ENCODE measurements around the gene ST3GAL4. TPM values are rescaled to one million over a fixed set of nuclear protein-coding genes. Genes with fewer than 3 reads are reported as not detected.

The ST3GAL4 gene
- polyA plus RNA-seq, 1 donor, result 20.4 TPM

DNA sequence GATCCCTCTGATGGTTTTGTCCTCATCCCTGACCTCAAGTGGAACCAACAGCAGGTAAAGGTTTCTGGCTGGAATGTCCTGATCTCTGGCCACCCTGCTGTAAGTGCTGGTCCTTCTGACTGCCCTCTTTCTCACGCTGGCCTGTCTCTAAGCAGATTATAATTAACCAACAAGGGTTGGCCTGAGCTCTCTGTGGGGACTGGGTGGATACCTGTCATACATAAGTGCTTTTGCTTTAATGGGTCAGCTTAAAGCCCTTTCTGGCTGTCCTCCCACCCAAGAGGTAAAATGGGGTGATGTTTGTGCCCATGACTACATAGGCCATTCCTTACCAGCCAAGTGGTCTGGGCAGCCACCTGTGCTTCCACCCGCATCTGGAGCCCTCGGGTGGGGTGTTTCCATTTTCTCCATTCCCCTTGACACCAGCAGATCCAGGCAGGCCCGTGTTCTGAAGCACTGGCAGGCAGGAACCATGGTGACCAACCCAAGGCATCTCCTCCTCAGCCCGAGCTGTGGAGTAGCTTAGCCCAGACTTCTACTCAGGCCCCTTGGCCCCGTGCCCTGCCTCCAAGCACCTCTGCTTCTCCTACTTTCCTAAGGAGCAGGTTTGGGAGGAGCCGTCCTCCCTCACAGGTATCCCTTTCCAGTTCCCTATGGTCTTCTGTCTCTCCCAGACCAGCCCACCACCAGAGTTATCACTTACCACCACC lies 17.0 kb upstream of the ST3GAL4 start:
- Histone ChIP-seq H3K9me3 (ENCODE audit: control insufficient read depth, low read depth, low read length) (no peaks in the 10 kb centered on the region), H3K4me3 (ENCODE audit: low read length) (no peak overlapping the region), H3K4me1 (ENCODE audit: control insufficient read depth, insufficient read depth, low read length) (no peaks in the 10 kb centered on the region), H3K27ac (ENCODE audit: low read length) (no peak overlapping the region), H3K27me3 (ENCODE audit: control insufficient read depth, insufficient read depth, low read length) (no peaks in the 10 kb centered on the region), H3K36me3 (ENCODE audit: control insufficient read depth, insufficient read depth, low read length) (peaks cover 43% of the 10 kb centered on the region)
- DNase-seq, result no peak
- WGBS (ENCODE audit: insufficient coverage, low lambda C conversion rate), result no CpG with 5 or more reads among the region's 7 CpGs

DNA sequence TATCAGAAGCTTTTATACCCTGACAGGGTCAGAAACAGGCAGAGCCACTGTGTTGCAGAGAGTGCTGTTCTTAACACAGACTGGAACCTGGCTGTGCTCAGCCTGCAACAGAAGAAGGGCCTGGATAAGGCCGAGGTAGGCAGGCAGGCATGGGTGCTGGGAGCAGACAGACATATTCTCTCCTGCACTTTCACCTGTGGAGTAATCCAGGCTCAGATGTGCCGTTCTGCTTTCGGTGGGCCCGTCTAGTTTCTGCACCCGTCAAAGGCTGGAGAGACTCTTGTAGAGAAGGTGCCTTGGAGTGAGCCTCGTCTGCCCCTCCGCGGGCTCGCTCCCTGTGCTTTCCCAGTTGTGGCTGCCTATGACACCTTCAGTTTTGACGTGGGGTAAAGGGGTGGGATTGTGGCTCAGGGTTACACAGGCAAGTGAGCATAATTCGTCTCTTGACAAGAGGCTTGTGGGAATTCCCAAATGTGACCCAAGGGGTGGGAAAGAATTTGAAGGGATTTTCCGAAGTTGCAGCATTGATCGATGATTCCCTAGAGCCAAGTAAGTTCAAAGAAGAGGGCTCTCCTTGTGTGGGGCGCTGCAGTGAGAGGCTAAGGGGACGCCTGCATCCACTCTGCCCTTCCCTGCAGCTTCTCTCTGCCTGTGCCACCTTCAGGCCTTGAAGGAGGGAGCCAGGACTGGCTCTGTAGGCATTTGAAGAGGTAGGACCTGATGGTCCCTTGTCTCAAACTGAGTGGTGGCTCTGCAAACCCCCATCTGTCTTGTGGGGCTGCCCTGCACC lies 16.2 kb upstream of the ST3GAL4 start:
- no peaks in the 10 kb centered on the region for H3K27me3 ChIP-seq (ENCODE audit: control insufficient read depth, insufficient read depth, low read length)
- H3K4me1 ChIP-seq (ENCODE audit: control insufficient read depth, insufficient read depth, low read length), result no peaks in the 10 kb centered on the region
- DNase-seq, result no peak
- 100% methylated on average over 2 of the region's 15 CpGs for WGBS (ENCODE audit: insufficient coverage, low lambda C conversion rate)
- H3K4me3 ChIP-seq (ENCODE audit: low read length), result no peak overlapping the region
- no peak overlapping the region for H3K27ac ChIP-seq (ENCODE audit: low read length)
- no peaks in the 10 kb centered on the region for H3K9me3 ChIP-seq (ENCODE audit: control insufficient read depth, low read depth, low read length)
- H3K36me3 ChIP-seq (ENCODE audit: control insufficient read depth, insufficient read depth, low read length), result peaks cover 51% of the 10 kb centered on the region

DNA sequence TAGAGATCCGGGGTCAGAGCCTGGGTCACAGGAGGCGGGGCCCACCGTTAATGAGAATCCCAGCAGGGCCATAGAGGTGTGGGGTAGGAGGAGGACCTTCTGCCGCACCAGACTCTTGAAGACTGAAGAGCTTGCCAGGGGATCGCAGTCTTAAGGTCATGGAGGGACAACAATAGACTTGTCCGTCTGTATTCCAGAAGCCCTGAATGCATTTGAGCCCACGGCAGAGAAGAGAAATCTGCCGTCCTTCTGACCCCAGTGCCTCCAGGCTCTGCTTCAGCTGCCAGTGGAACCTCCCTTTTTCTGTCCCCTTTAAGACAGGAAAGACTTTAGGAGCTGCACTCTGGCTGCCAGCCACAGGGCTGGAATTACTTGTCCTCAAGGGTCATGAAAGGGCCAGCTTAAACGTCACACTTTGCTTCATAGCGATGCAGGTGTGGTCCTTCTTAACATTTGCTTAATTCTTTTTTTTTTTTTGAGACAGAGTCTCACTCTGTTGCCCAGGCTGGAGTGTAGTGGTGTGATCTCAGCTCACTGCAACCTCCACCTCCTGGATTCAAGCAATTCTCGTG lies 15.5 kb upstream of the ST3GAL4 start:
- DNase-seq, result no peak
- H3K27me3 ChIP-seq (ENCODE audit: control insufficient read depth, insufficient read depth, low read length), result no peaks in the 10 kb centered on the region
- no peaks in the 10 kb centered on the region for H3K9me3 ChIP-seq (ENCODE audit: control insufficient read depth, low read depth, low read length)
- H3K27ac ChIP-seq (ENCODE audit: low read length), result no peak overlapping the region
- WGBS (ENCODE audit: insufficient coverage, low lambda C conversion rate), result no CpG with 5 or more reads among the region's 11 CpGs
- H3K4me1 ChIP-seq (ENCODE audit: control insufficient read depth, insufficient read depth, low read length), result no peaks in the 10 kb centered on the region
- peaks cover 56% of the 10 kb centered on the region for H3K36me3 ChIP-seq (ENCODE audit: control insufficient read depth, insufficient read depth, low read length)
- no peak overlapping the region for H3K4me3 ChIP-seq (ENCODE audit: low read length)

DNA sequence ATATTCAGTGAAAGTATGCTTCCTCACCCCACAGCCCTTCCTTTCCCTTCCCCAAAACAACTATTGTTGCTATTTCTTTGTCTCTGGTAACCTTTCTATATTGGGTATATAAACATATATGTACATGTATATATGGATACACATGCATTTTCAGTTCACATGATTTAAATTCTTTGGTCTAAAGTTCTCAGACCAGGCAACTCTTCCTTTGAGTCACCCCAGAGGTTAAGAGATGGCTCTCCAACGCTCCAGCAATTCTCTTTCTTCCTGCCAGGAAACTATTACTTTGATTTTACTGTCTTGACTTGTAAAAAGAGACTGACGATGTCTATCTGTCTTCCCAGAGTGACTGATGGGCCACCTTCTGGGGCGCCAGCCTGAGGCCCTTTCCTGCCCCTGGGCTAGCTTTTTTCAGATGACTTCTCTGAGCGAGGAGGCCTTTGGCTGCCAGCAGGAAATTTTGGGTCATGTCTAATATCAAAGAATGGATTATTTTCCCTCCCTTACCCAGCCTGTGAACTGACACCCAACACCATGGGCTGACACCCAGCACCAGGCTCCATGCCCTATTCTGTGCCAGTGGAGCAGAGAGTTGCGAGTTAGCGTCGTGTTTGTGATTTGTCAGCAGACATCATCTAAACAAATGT lies 14.4 kb upstream of the ST3GAL4 start:
- no peak overlapping the region for H3K4me3 ChIP-seq (ENCODE audit: low read length)
- no CpG with 5 or more reads among the region's 7 CpGs for WGBS (ENCODE audit: insufficient coverage, low lambda C conversion rate)
- H3K36me3 ChIP-seq (ENCODE audit: control insufficient read depth, insufficient read depth, low read length), result peaks cover 61% of the 10 kb centered on the region
- no peaks in the 10 kb centered on the region for H3K4me1 ChIP-seq (ENCODE audit: control insufficient read depth, insufficient read depth, low read length)
- no peak overlapping the region for H3K27ac ChIP-seq (ENCODE audit: low read length)
- no peaks in the 10 kb centered on the region for H3K9me3 ChIP-seq (ENCODE audit: control insufficient read depth, low read depth, low read length)
- no peak for DNase-seq
- H3K27me3 ChIP-seq (ENCODE audit: control insufficient read depth, insufficient read depth, low read length), result no peaks in the 10 kb centered on the region

DNA sequence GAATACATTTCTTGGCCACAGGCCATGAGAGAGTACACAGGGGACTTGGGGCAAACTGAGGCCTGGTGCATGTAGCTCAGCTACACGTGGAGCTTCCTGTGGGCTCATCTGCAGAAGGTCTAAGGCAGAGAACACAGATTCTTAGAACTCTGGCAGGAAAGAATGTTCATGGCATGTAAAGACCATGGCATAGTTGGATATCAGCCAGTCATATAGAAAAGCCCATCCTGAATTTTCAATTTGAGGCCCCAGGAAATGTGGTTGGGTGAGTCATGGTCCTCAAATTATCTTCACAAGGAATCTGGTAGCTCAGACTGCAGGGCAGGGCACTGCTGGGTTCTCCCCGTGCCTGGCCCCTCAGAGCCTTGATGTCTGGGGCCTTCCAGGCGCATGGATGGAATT lies 13.7 kb upstream of the ST3GAL4 start:
- H3K27ac ChIP-seq (ENCODE audit: low read length), result no peak overlapping the region
- H3K36me3 ChIP-seq (ENCODE audit: control insufficient read depth, insufficient read depth, low read length), result peaks cover 57% of the 10 kb centered on the region
- H3K9me3 ChIP-seq (ENCODE audit: control insufficient read depth, low read depth, low read length), result no peaks in the 10 kb centered on the region
- peak in 1 of 2 donors; percentile 42 for DNase-seq
- H3K27me3 ChIP-seq (ENCODE audit: control insufficient read depth, insufficient read depth, low read length), result no peaks in the 10 kb centered on the region
- no peaks in the 10 kb centered on the region for H3K4me1 ChIP-seq (ENCODE audit: control insufficient read depth, insufficient read depth, low read length)
- no peak overlapping the region for H3K4me3 ChIP-seq (ENCODE audit: low read length)
- WGBS (ENCODE audit: insufficient coverage, low lambda C conversion rate), result no CpG with 5 or more reads among the region's 3 CpGs

DNA sequence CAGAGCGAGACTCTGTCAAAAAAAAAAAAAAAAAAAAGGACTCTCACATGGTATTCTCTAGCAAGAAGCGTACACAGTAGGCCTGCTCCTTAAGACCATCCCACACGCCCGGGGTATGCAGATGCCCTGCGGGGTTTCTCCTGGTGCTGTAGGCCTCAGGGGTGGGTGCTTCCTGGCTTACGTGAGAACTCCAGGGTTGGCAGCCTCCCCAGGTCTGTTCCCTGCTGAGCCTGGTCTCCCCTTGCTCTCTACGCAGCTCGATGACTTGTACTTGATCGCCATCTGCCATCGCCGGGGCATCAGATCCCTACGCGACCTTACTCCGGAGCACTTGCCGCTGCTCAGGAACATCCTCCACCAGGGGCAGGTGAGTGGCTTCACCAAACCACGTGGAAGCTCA lies 12.4 kb upstream of the ST3GAL4 start:
- no CpG with 5 or more reads among the region's 16 CpGs for WGBS (ENCODE audit: insufficient coverage, low lambda C conversion rate)
- Histone ChIP-seq H3K27me3 (ENCODE audit: control insufficient read depth, insufficient read depth, low read length) (no peaks in the 10 kb centered on the region), H3K4me1 (ENCODE audit: control insufficient read depth, insufficient read depth, low read length) (no peaks in the 10 kb centered on the region)

GRCh38 chr11:126344141-126345080 lies 11.1 kb upstream of the ST3GAL4 start:
- H3K4me1 ChIP-seq (ENCODE audit: control insufficient read depth, insufficient read depth, low read length), result peaks cover 5% of the 10 kb centered on the region
- no peaks in the 10 kb centered on the region for H3K9me3 ChIP-seq (ENCODE audit: control insufficient read depth, low read depth, low read length)
- no CpG with 5 or more reads among the region's 11 CpGs for WGBS (ENCODE audit: insufficient coverage, low lambda C conversion rate)
- peaks cover 45% of the 10 kb centered on the region for H3K36me3 ChIP-seq (ENCODE audit: control insufficient read depth, insufficient read depth, low read length)
- no peak overlapping the region for H3K27ac ChIP-seq (ENCODE audit: low read length)
- no peak for DNase-seq
- no peak overlapping the region for H3K4me3 ChIP-seq (ENCODE audit: low read length)
- no peaks in the 10 kb centered on the region for H3K27me3 ChIP-seq (ENCODE audit: control insufficient read depth, insufficient read depth, low read length)

More for the DNA sequence above, 12.4 kb upstream of the ST3GAL4 start:
- DNase-seq, result no peak
- Histone ChIP-seq H3K4me3 (ENCODE audit: low read length) (no peak overlapping the region), H3K9me3 (ENCODE audit: control insufficient read depth, low read depth, low read length) (no peaks in the 10 kb centered on the region), H3K36me3 (ENCODE audit: control insufficient read depth, insufficient read depth, low read length) (peaks cover 54% of the 10 kb centered on the region), H3K27ac (ENCODE audit: low read length) (no peak overlapping the region)

GRCh38 chr11:126345283-126345682 lies 10.2 kb upstream of the ST3GAL4 start:
- no peak overlapping the region for H3K27ac ChIP-seq (ENCODE audit: low read length)

GRCh38 chr11:126345759-126346585 lies 9.5 kb upstream of the ST3GAL4 start:
- DNase-seq, result peak in 1 of 2 donors; percentile 69
- Histone ChIP-seq H3K36me3 (ENCODE audit: control insufficient read depth, insufficient read depth, low read length) (peaks cover 41% of the 10 kb centered on the region), H3K27me3 (ENCODE audit: control insufficient read depth, insufficient read depth, low read length) (no peaks in the 10 kb centered on the region), H3K9me3 (ENCODE audit: control insufficient read depth, low read depth, low read length) (no peaks in the 10 kb centered on the region), H3K4me1 (ENCODE audit: control insufficient read depth, insufficient read depth, low read length) (peaks cover 5% of the 10 kb centered on the region), H3K27ac (ENCODE audit: low read length) (no peak overlapping the region), H3K4me3 (ENCODE audit: low read length) (no peak overlapping the region)
- WGBS (ENCODE audit: insufficient coverage, low lambda C conversion rate), result no CpG with 5 or more reads among the region's 17 CpGs

More at GRCh38 chr11:126345283-126345682, 10.2 kb upstream of the ST3GAL4 start:
- Histone ChIP-seq H3K36me3 (ENCODE audit: control insufficient read depth, insufficient read depth, low read length) (peaks cover 45% of the 10 kb centered on the region), H3K27me3 (ENCODE audit: control insufficient read depth, insufficient read depth, low read length) (no peaks in the 10 kb centered on the region), H3K4me1 (ENCODE audit: control insufficient read depth, insufficient read depth, low read length) (peaks cover 5% of the 10 kb centered on the region), H3K4me3 (ENCODE audit: low read length) (no peak overlapping the region), H3K9me3 (ENCODE audit: control insufficient read depth, low read depth, low read length) (no peaks in the 10 kb centered on the region)
- DNase-seq, result no peak
- no CpG with 5 or more reads among the region's 16 CpGs for WGBS (ENCODE audit: insufficient coverage, low lambda C conversion rate)

All from large intestine (tissue), 3 donors.